Endothelial cell of umbilical vein (primary cell): ENCODE results near the gene DIRAS3. TPM values are rescaled to one million over a fixed set of nuclear protein-coding genes. Genes with fewer than 3 reads are reported as not detected.

ENCODE experiments used
- BruUV-seq: library from RNA; stranded (reverse); fragments of 400-500 nt; replicated peaks from 2 replicates; lab custom pipeline; 2021; lab: Mats Ljungman, UMichigan
- CTCF ChIA-PET: fragments of 300-600, 350-600 bp; sonication (Branson Sonifier 250); formaldehyde crosslinking; loops from one replicate; lab custom pipeline; 2021; ENCODE audit warnings: antibody characterized with exemption, inconsistent platforms; lab: Charles Lee
- POLR2A ChIA-PET: fragments of 300-600, 350-600 bp; sonication (Branson Sonifier 250); formaldehyde crosslinking; loops from one replicate; lab custom pipeline; 2021; ENCODE audit warnings: antibody characterized with exemption, inconsistent platforms; lab: Charles Lee
- DNase-seq: peaks from one replicate; pipeline ENCODE4 v3.0.0-alpha.2; 2011; ENCODE audit warnings: low read depth, low spot score
- FAIRE-seq: peaks from 2 replicates; lab custom pipeline; 2011; peaks lifted over from hg19 to GRCh38; lab: Jason Lieb, UNC
- H2AFZ ChIP-seq: 2 replicates; pipeline ENCODE4 v1.6.0; 2012; ENCODE audit warnings: low read depth, low read length, control low read depth, inconsistent platforms
- H3K27ac ChIP-seq: 2 replicates; pipeline ENCODE4 v1.5.1; 2011; ENCODE audit warnings: low read depth, mild to moderate bottlenecking, control low read depth, low read length, moderate library complexity; ENCODE audit not compliant: insufficient read depth
- H3K27me3 ChIP-seq, 2 experiments: 2 replicates each; pipeline versions ENCODE4 v1.6.0 to v1.6.1; 2011; ENCODE audit warnings: low read length in 2 of 2, mixed read lengths in 1 of 2; ENCODE audit not compliant: control insufficient read depth in 2 of 2, insufficient read depth in 2 of 2
- H3K36me3 ChIP-seq, 2 experiments: 2 replicates in 1 of 2; 3 replicates in 1 of 2; pipeline ENCODE4 v1.5.1; 2011; ENCODE audit warnings: low read length in 2 of 2, mild to moderate bottlenecking in 1 of 2, moderate library complexity in 1 of 2; ENCODE audit not compliant: control insufficient read depth in 2 of 2, insufficient read depth in 2 of 2; ENCODE audit errors: extremely low read depth in 1 of 2
- H3K4me1 ChIP-seq: 3 replicates; pipeline ENCODE4 v1.5.1; 2011; ENCODE audit warnings: mild to moderate bottlenecking, low read length; ENCODE audit not compliant: control insufficient read depth, insufficient read depth; ENCODE audit errors: extremely low read depth
- H3K4me2 ChIP-seq: 2 replicates; pipeline ENCODE4 v1.6.1; 2011; ENCODE audit warnings: low read length, control low read depth, mixed read lengths; ENCODE audit not compliant: insufficient read depth
- H3K4me3 ChIP-seq, 3 experiments: fragments of 200-600 bp in 1 of 3; sonication (generic), shearing (Covaris generic) in 1 of 3; replicated peaks in 1 of 3; 2 replicates each; pipeline ENCODE4 v1.5.1; 2011 to 2016; ENCODE audit warnings: control low read depth in 3 of 3, low read length in 3 of 3, mild to moderate bottlenecking in 2 of 3, inconsistent platforms in 1 of 3, low read depth in 1 of 3, moderate library complexity in 1 of 3; ENCODE audit not compliant: insufficient read depth in 1 of 3
- H3K79me2 ChIP-seq: 2 replicates; pipeline ENCODE4 v1.6.0; 2012; ENCODE audit warnings: low read length, inconsistent platforms; ENCODE audit not compliant: control insufficient read depth, insufficient read depth
- H3K9ac ChIP-seq: replicated peaks from 2 replicates; pipeline ENCODE3; 2011; ENCODE audit warnings: low read length, control low read depth; ENCODE audit not compliant: insufficient read depth; ENCODE audit errors: extremely low read depth
- H3K9me1 ChIP-seq: replicated peaks from 3 replicates; pipeline ENCODE4 v1.6.0; 2011; ENCODE audit warnings: mild to moderate bottlenecking, low read length; ENCODE audit not compliant: control insufficient read depth, insufficient read depth; ENCODE audit errors: extremely low read depth
- H3K9me3 ChIP-seq: replicated peaks from 2 replicates; pipeline ENCODE4 v1.5.1; 2012; ENCODE audit warnings: low read length, inconsistent platforms; ENCODE audit not compliant: control insufficient read depth, insufficient read depth
- H4K20me1 ChIP-seq: replicated peaks from 2 replicates; pipeline ENCODE3; 2011; ENCODE audit warnings: mild to moderate bottlenecking, low read length; ENCODE audit not compliant: control insufficient read depth, insufficient read depth; ENCODE audit errors: extremely low read depth
- EZH2 ChIP-seq: IDR thresholded peaks from 2 replicates; pipeline ENCODE4 v1.6.1; 2012; ENCODE audit warnings: borderline replicate concordance, low read depth, mild to moderate bottlenecking, moderate library complexity, low read length, inconsistent platforms; ENCODE audit not compliant: severe bottlenecking
- FOS ChIP-seq: IDR thresholded peaks from 2 replicates; pipeline ENCODE4 v1.6.1; 2011; ENCODE audit warnings: mild to moderate bottlenecking, low read length, moderate library complexity, borderline replicate concordance; ENCODE audit not compliant: insufficient read depth
- GATA2 ChIP-seq: IDR thresholded peaks from 2 replicates; pipeline ENCODE4 v1.7.0; 2011; ENCODE audit warnings: low read depth, mild to moderate bottlenecking, moderate library complexity, mixed read lengths, low read length; ENCODE audit not compliant: insufficient read length, insufficient read depth
- JUN ChIP-seq: IDR thresholded peaks from 2 replicates; pipeline ENCODE4 v1.6.1; 2011; ENCODE audit warnings: borderline replicate concordance, low read depth; ENCODE audit not compliant: insufficient read length, insufficient read depth
- MAX ChIP-seq: IDR thresholded peaks from 2 replicates; pipeline ENCODE4 v1.6.1; 2011; ENCODE audit not compliant: insufficient read depth, insufficient read length
- MYC ChIP-seq: IDR thresholded peaks from one replicate; pipeline ENCODE4 v1.6.1; 2011; ENCODE audit warnings: mild to moderate bottlenecking, low read depth, low read length
- POLR2A ChIP-seq: IDR thresholded peaks from 2 replicates; pipeline ENCODE4 v1.6.1; 2012; ENCODE audit warnings: low read depth, mild to moderate bottlenecking, control low read depth, low read length
- POLR2AphosphoS5 ChIP-seq: IDR thresholded peaks from 2 replicates; pipeline ENCODE4 v1.6.1; 2012; ENCODE audit warnings: low read depth, mild to moderate bottlenecking, control low read depth, low read length, moderate library complexity; ENCODE audit not compliant: insufficient read depth
- dilution Hi-C: fragments of 300-500 bp; cut with MboI; formaldehyde crosslinking; loops from one replicate; pipeline ENCODE4 v1.15.0; 2019; ENCODE audit warnings: low sequenced_read_pairs; ENCODE audit not compliant: extremely low pct_ligation_motif_present
- intact Hi-C: fragments of 100-400 bp; cut with micrococcal nuclease; formaldehyde crosslinking; loops from one replicate; pipeline ENCODE4 v1.10.0; 2022
- polyA plus RNA-seq, 4 experiments: library from polyadenylated mRNA; depleted of rRNA in 3 of 4; stranded (reverse) in 3 of 4; unstranded in 1 of 4; fragments of >200 nt; gene quantifications; 2 replicates each; pipeline versions ENCODE4 v1.2.1 to v1.2.3, GENCODE V29; 2011 to 2012; ENCODE audit warnings: missing spikeins in 1 of 4
- total RNA-seq: library from RNA; stranded (reverse); gene quantifications from 2 replicates; pipeline ENCODE4 v1.2.3, GENCODE V29; 2021
- TF ChIP-seq, protein P1 (sequence below), 2 donors: IDR thresholded peaks; 1 replicate in 1 of 2; 2 replicates in 1 of 2; pipeline ENCODE4 v1.5.1; 2011; ENCODE audit warnings: low read length in 2 of 2, mild to moderate bottlenecking in 2 of 2, moderate library complexity in 2 of 2, control low read depth in 1 of 2, inconsistent platforms in 1 of 2, low read depth in 1 of 2; ENCODE audit not compliant: insufficient read depth in 1 of 2; ENCODE audit errors: extremely low read depth in 1 of 2

The DIRAS3 gene
- total and polyA plus RNA-seq, 2 donors (not counting 3 experiments of a cell fraction or from before 2014, with no cell fraction given) = 1.2 to 7.6 TPM

DNA sequence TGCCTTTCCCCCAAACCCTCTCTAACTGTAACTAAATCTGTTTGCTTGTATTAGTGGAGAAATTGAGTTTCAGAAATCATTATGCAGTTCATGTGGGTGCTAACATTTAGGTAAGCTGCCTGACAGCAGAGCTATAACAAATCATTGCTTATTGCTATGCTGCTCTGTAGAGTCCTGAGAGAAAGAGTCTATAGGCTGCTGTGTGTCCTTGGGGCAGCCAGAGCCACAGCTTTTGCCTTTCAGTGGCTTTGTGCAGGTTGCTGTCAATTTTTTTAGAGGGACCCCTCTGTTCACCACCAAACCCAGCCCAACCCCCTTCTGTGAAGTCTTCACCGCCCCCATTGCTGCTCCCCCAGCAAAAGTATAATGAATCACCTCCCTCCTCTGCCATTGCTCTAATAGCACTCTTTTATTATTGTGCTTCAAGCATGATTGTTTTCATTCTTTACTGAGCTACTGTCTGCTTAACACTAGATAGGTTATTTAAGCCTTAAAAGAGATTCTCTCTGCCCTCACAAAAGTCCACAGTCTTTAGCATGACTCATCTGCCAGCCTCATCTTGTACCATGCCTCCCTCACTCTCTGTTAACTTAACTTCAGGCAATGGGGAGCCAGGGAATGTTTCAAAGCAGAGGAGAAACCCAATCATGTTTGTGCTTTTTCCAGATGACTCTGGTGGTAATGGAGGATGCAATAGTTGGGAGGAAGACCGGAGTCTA, 38.6 kb downstream of the DIRAS3 start:
- Histone ChIP-seq H3K4me3 (no peak overlapping the region), H3K4me2 (no peak overlapping the region), H3K9me3 (no peaks in the 10 kb centered on the region), H3K9ac (no peak overlapping the region), H3K9me1 (no peaks in the 10 kb centered on the region), H3K36me3 (no peaks in the 10 kb centered on the region), H3K4me1 (peaks cover 12% of the 10 kb centered on the region), H2AFZ (no peak overlapping the region), H3K27me3 (no peaks in the 10 kb centered on the region), H3K27ac (no peak overlapping the region), H4K20me1 (no peaks in the 10 kb centered on the region), H3K79me2 (no peaks in the 10 kb centered on the region)
- DNase-seq (no peak), FAIRE-seq (no peak)
- TF ChIP-seq FOS (peak; percentile 12), EZH2 (no peak)
- ChIA-PET POLR2A (no interaction called here), CTCF (interaction anchor here (0.9 to 5.3 kb wide), 10 partner anchors 12 to 476 kb away, joined by 3 to 147 read pairs (median 6); no protein-coding TSS in a partner anchor)
- intact Hi-C loops = loop anchor here (5.0 kb wide), 1 partner anchor 100 kb away; no protein-coding TSS in a partner anchor
- dilution Hi-C loops = no loop called here
- BruUV-seq = no TSS peak

- Histone ChIP-seq H3K9ac (no peak overlapping the region), H3K36me3 (no peaks in the 10 kb centered on the region), H3K4me1 (peaks cover 12% of the 10 kb centered on the region), H3K9me3 (no peaks in the 10 kb centered on the region), H4K20me1 (no peaks in the 10 kb centered on the region), H3K27ac (no peak overlapping the region), H3K4me3 (no peak overlapping the region), H3K79me2 (no peaks in the 10 kb centered on the region), H3K9me1 (no peaks in the 10 kb centered on the region), H3K27me3 (no peaks in the 10 kb centered on the region), H2AFZ (no peak overlapping the region), H3K4me2 (peak overlapping the region; percentile 32)
- CTCF ChIA-PET = interaction anchor here (0.5 to 5.3 kb wide), 42 partner anchors 8 to 796 kb away, joined by 3 to 147 read pairs (median 4); partner anchors contain the start of gene DIRAS3
- no TSS peak for BruUV-seq
- intact Hi-C loops (loop anchor here (1.0 to 5.0 kb wide), 3 partner anchors 102 to 244 kb away; no protein-coding TSS in a partner anchor), dilution Hi-C loops (no loop called here)
- POLR2A ChIA-PET = no interaction called here
- peak; percentile 49 for FAIRE-seq
- peak; percentile 32 for DNase-seq
- TF ChIP-seq JUN (no peak), FOS (peak; percentile 54), MAX (no peak), POLR2AphosphoS5 (no peak), GATA2 (peak; percentile 77), EZH2 (no peak), POLR2A (no peak), MYC (no peak)
- TF ChIP-seq, protein P1, sequence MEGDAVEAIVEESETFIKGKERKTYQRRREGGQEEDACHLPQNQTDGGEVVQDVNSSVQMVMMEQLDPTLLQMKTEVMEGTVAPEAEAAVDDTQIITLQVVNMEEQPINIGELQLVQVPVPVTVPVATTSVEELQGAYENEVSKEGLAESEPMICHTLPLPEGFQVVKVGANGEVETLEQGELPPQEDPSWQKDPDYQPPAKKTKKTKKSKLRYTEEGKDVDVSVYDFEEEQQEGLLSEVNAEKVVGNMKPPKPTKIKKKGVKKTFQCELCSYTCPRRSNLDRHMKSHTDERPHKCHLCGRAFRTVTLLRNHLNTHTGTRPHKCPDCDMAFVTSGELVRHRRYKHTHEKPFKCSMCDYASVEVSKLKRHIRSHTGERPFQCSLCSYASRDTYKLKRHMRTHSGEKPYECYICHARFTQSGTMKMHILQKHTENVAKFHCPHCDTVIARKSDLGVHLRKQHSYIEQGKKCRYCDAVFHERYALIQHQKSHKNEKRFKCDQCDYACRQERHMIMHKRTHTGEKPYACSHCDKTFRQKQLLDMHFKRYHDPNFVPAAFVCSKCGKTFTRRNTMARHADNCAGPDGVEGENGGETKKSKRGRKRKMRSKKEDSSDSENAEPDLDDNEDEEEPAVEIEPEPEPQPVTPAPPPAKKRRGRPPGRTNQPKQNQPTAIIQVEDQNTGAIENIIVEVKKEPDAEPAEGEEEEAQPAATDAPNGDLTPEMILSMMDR (IDR thresholded peaks at IDR 0.05; ENCODE audit: extremely low read depth in 1 of 2, insufficient read depth in 1 of 2, low read depth in 1 of 2, low read length in 2 of 2) = no peak
Measured at GRCh38 chr1:68010543-68010942, 39.9 kb downstream of the DIRAS3 start.
